Testis (tissue), 2 donors: ENCODE results near the gene CPXM2.

ENCODE experiments used
- POLR2A ChIP-seq: fragments of 450-650 bp; IDR thresholded peaks from one replicate; pipeline ENCODE4 v1.6.1; 2017; ENCODE audit warnings: antibody characterized with exemption, mild to moderate bottlenecking, moderate library complexity
- TF ChIP-seq, protein P1 (sequence below), 3 experiments: fragments of 450-650 bp in 2 of 3; fragments of 200-600 bp in 1 of 3; sonication (generic) in 1 of 3; IDR thresholded peaks; one replicate each; pipeline ENCODE4 v1.5.1; 2016 to 2019; ENCODE audit warnings: antibody characterized with exemption in 3 of 3, mild to moderate bottlenecking in 2 of 3, moderate library complexity in 1 of 3

DNA sequence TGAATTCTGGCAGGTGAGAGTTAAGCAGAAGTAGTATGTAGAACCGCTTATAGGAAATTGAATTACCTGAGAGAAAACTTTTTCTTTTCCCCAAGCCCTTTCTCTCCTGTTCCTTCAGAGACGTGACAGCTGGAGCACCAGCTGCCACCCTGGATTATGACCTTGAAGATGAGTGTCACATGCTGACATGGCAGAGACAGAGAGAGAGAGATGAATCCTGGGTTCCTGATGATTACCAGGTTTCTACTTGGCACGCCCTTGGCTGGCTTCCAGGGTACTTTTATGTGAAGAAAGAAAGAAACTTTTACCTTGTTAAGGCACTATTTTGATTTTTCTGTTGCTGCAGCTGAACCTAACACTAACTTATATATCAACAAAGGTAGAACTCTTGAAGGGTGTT is 125.6 kb downstream of the CPXM2 start:
- TF ChIP-seq, protein P1, sequence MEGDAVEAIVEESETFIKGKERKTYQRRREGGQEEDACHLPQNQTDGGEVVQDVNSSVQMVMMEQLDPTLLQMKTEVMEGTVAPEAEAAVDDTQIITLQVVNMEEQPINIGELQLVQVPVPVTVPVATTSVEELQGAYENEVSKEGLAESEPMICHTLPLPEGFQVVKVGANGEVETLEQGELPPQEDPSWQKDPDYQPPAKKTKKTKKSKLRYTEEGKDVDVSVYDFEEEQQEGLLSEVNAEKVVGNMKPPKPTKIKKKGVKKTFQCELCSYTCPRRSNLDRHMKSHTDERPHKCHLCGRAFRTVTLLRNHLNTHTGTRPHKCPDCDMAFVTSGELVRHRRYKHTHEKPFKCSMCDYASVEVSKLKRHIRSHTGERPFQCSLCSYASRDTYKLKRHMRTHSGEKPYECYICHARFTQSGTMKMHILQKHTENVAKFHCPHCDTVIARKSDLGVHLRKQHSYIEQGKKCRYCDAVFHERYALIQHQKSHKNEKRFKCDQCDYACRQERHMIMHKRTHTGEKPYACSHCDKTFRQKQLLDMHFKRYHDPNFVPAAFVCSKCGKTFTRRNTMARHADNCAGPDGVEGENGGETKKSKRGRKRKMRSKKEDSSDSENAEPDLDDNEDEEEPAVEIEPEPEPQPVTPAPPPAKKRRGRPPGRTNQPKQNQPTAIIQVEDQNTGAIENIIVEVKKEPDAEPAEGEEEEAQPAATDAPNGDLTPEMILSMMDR (IDR thresholded peaks at IDR 0.05): no peak
- TF ChIP-seq POLR2A: no peak
